GM10248 (cell line): ENCODE results near the gene HIRA.

Experiments used
- CTCF ChIA-PET: fragments of 300-600 bp; sonication (Branson Sonifier 250); formaldehyde crosslinking; extraction: SDS; loops from one replicate; lab custom pipeline; 2021; ENCODE audit warnings: antibody characterized with exemption; lab: Yijun Ruan, JAX
- POLR2A ChIA-PET: fragments of 350-650 bp; sonication (Branson Sonifier 250); formaldehyde crosslinking; extraction: SDS; loops from one replicate; lab custom pipeline; 2020; ENCODE audit warnings: antibody characterized with exemption; lab: Yijun Ruan, JAX
- DNase-seq: peaks from one replicate; pipeline ENCODE4 v3.0.0; 2012; ENCODE audit errors: extremely low spot score
- TF ChIP-seq, protein P1 (sequence below): IDR thresholded peaks from 2 replicates; pipeline ENCODE4 v1.5.1; 2012; ENCODE audit warnings: mild to moderate bottlenecking, low read depth; ENCODE audit errors: extremely low read depth, missing control alignments, control extremely low read depth

HIRA gene

DNA sequence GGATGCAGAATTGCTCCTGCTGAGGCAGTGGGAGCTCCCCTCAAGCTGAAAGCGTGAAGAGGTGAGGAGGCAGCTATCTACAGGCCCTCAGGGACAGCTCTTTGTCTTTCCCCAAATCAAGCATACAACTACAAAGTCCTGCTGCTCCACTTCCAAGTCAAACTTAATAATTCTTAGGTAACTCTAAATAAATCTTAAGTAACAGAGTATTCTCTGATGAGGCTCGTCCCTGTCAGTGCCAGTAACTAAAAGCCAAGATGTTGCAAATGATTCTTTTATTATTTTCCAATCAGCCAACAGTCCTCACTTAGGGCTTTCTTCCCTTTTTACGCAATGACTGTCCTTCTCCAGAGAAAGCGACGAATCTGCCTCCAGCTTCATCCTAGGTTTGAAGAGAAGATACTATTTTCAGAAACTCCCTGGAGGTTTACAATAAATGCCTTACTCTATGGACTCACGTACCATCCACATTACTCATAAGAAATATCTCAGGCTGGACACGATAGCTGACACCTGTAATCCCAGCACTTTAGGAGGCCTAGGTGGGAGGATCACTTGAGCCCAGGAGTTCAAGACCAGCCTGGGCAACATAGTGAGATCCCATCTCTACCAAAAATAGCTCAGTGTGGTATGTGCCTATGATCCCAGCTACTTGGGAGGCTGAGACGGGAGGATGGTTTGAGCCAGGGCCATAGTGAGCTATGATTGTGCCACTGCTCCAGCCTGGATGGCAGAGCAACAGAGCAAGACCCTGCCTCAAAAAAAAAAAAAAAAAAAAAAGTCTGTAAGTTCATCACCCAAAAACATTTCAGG lies 19.0 kb upstream of the HIRA start:
- no peak for DNase-seq
- CTCF ChIA-PET, result interaction anchor here (1.3 to 1.4 kb wide), 2 partner anchors 14 to 27 kb away, joined by 3 to 4 read pairs; no protein-coding TSS in a partner anchor
- TF ChIP-seq, protein P1, sequence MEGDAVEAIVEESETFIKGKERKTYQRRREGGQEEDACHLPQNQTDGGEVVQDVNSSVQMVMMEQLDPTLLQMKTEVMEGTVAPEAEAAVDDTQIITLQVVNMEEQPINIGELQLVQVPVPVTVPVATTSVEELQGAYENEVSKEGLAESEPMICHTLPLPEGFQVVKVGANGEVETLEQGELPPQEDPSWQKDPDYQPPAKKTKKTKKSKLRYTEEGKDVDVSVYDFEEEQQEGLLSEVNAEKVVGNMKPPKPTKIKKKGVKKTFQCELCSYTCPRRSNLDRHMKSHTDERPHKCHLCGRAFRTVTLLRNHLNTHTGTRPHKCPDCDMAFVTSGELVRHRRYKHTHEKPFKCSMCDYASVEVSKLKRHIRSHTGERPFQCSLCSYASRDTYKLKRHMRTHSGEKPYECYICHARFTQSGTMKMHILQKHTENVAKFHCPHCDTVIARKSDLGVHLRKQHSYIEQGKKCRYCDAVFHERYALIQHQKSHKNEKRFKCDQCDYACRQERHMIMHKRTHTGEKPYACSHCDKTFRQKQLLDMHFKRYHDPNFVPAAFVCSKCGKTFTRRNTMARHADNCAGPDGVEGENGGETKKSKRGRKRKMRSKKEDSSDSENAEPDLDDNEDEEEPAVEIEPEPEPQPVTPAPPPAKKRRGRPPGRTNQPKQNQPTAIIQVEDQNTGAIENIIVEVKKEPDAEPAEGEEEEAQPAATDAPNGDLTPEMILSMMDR, result no peak
- POLR2A ChIA-PET, result interaction anchor here (1.1 kb wide), 1 partner anchor 16 kb away, joined by 3 read pairs; no protein-coding TSS in a partner anchor

DNA sequence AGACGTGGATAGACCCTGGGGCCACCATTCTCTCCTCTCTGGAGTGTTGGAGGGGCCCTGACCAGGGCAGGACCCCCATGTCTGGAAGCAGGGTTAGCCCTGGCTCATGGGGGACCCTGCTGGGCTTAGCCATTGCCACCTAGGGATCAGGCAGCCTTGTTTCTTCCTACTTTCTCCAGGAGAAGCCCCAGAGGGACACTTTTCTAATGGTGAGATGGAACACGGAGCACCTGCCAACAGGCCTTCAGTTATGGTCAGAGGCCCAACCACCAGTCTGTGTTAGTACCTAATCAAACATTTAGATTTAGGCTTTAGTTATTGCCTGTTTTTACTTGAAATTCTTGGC lies 17.9 kb upstream of the HIRA start:
- DNase-seq, result no peak
- POLR2A ChIA-PET, result no interaction called here

DNA sequence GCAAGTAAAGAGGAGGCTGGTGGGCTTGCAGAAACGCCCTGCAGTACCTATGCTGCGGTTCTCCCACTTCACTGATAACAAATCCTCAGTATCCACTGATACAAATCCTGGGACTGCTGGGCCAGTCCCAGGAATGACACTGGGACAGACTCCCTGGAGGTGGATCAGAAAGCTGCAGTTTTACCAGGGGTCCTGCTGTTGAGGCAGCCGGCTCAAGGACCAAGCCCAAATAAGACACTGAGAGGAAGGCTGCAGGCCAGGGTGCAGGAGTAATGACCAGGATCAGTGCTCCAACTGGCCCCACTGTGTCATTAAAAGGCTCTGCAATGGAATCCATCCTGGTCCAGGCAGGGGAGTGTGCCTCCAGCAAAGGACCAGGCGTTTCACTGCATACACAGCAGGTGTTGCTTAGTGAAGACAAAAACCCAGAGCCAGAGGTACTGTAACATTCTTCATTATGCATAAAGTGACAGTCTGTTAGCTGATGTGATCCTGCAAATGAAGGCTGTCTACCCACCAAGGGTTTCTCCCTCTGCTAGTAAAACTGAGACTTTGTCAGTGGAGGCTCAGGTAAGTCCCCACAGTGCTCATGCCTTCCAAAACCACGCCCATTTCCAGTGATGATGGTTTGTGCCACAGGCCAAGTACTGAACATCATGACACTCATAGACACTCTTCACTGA lies 17.3 kb upstream of the HIRA start:
- TF ChIP-seq, protein P1, result no peak
- DNase-seq, result peak; percentile 53
- CTCF ChIA-PET, result no interaction called here
- POLR2A ChIA-PET, result no interaction called here

More for the DNA sequence above, 17.9 kb upstream of the HIRA start:
- TF ChIP-seq, protein P1, result no peak
- CTCF ChIA-PET, result no interaction called here

DNA sequence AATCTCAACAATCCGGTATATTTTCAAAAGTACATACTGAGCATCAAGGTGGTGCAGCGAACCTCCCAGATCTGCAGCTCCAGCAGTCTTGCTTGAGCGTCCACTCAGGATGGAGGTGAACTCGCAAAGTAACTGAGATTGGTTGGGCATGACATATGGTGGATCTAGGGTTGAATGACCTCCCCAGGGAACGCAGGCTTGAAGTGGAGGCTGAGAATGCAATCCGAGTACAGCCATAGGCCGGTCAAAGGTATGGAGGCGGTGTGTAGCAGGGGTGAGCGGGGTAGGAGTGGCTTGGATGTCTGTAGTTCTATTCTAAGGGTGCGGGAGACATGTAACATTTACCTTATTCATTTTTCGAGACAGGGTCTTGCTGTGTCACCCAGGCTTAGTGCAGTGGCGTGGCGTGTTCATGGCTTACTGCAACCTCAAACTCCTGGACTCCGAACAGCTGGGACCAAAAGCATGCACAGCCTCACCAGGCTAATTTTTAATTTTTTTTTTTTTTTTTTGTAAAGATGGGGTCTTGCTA lies 16.6 kb upstream of the HIRA start:
- peak; percentile 71 for DNase-seq
- ChIA-PET CTCF (interaction anchor here (1.2 to 2.8 kb wide), 3 partner anchors 13 to 268 kb away, joined by 3 to 10 read pairs (median 6); no protein-coding TSS in a partner anchor), POLR2A (interaction anchor here (1.5 kb wide), 1 partner anchor 32 kb away, joined by 4 read pairs; the partner anchor contains the start of gene CDC45)

DNA sequence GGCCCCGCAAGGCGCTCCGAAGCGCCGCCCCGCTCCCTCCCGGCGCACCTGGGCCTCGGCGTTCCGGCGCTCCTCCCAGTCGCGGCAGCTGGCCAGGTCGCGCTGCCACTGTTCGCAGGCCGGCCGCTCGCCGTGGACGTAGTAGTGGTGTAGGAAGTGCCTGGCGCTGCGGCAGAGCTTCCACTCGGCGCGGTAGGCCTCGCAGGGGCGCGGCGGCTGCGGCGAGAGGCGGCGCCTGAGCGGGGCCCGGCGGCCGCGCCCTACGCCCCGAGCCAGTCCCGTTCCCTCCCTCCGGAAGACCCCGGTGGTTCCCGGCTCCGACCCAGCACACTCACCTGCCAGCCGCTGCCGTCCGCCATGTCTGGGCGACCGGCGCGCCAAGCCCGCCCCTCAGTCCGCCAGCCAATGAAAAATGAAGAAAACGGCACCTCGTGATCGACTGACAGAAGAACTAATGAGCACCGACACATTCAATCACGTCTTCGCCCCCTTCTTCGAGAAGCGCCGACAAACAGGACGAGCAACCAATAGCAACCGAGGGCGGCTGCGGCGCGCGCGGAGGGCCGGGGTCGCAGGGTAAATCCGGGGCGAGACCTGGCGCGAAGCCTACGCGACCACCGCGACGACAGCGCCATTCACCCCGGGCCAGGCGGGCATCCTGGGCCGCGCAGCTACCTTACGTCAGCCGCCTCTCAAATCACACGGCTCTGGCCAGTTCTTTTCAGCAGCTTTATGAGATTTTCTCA lies 16.0 kb upstream of the HIRA start, which contains the start of gene C22orf39:
Gene C22orf39 (minus strand): TSS at position 382 of the 746 bp plus-strand sequence. CDS start 23 bp downstream, at position 359.
- POLR2A ChIA-PET, result interaction anchor here (1.5 kb wide), 1 partner anchor 32 kb away, joined by 4 read pairs; the partner anchor contains the start of gene CDC45
- DNase-seq, result peak; percentile 97
- TF ChIP-seq, protein P1, result no peak
- CTCF ChIA-PET, result interaction anchor here (1.2 to 2.8 kb wide), 3 partner anchors 13 to 268 kb away, joined by 3 to 10 read pairs (median 6); no protein-coding TSS in a partner anchor

More for the DNA sequence above, 16.6 kb upstream of the HIRA start:
- TF ChIP-seq, protein P1, result no peak
